IMR-90 (cell line): ENCODE results near the gene MMP27. TPM values are rescaled to one million over a fixed set of nuclear protein-coding genes. Genes with fewer than 3 reads are reported as not detected.

Source experiments
- ATAC-seq: fragments of 200-7000 bp; cut with Tn5 transposase; 2 replicates; pipeline ENCODE4 v1.9.1; 2020; ENCODE audit warnings: low read depth, mild to moderate bottlenecking, moderate library complexity
- BruUV-seq: library from RNA; stranded (reverse); fragments of 400-500 nt; replicated peaks from 2 replicates; lab custom pipeline; 2021; lab: Mats Ljungman, UMichigan
- CTCF ChIA-PET: fragments of 300-600 bp; formaldehyde crosslinking; extraction: SDS; loops from one replicate; lab custom pipeline; 2021; ENCODE audit warnings: antibody characterized with exemption; lab: Yijun Ruan, JAX
- POLR2A ChIA-PET: fragments of 300-600 bp; sonication (Branson Sonifier 250); formaldehyde crosslinking; loops from one replicate; lab custom pipeline; 2022; ENCODE audit warnings: antibody characterized with exemption; ENCODE audit not compliant: unreplicated experiment; lab: Charles Lee
- DNase-seq: peaks from one replicate; pipeline ENCODE4 v3.0.0; 2013
- H2AFZ ChIP-seq: replicated peaks from 2 replicates; pipeline ENCODE3; 2013; ENCODE audit warnings: low read length, mild to moderate bottlenecking; ENCODE audit not compliant: poor library complexity
- H2AK5ac ChIP-seq: 2 replicates; pipeline ENCODE4 v1.6.1; 2013; ENCODE audit warnings: low read depth, low read length, inconsistent platforms
- H2AK9ac ChIP-seq: replicated peaks from 2 replicates; pipeline ENCODE3; 2013; ENCODE audit warnings: mild to moderate bottlenecking, low read depth, low read length, moderate library complexity; ENCODE audit not compliant: poor library complexity
- H2BK120ac ChIP-seq: 2 replicates; pipeline ENCODE4 v1.6.1; 2013; ENCODE audit warnings: low read depth, low read length, inconsistent platforms
- H2BK15ac ChIP-seq: 3 replicates; pipeline ENCODE4 v1.6.1; 2013; ENCODE audit warnings: low read depth, low read length, inconsistent platforms
- H2BK20ac ChIP-seq: 2 replicates; pipeline ENCODE4 v1.6.1; 2013; ENCODE audit warnings: low read depth, mild to moderate bottlenecking, inconsistent platforms, low read length, moderate library complexity
- H2BK5ac ChIP-seq: 2 replicates; pipeline ENCODE4 v1.6.1; 2013; ENCODE audit warnings: mild to moderate bottlenecking, low read depth, low read length, inconsistent platforms; ENCODE audit not compliant: poor library complexity, severe bottlenecking
- H3K14ac ChIP-seq: replicated peaks from 2 replicates; pipeline ENCODE4 v1.6.1; 2013; ENCODE audit warnings: low read depth, low read length, inconsistent platforms
- H3K18ac ChIP-seq: 2 replicates; pipeline ENCODE4 v1.6.1; 2013; ENCODE audit warnings: low read depth, low read length, control low read depth
- H3K23ac ChIP-seq: 2 replicates; pipeline ENCODE4 v1.6.1; 2013; ENCODE audit warnings: low read depth, low read length, inconsistent platforms
- H3K27ac ChIP-seq: 2 replicates; pipeline ENCODE4 v1.5.1; 2013; ENCODE audit warnings: mild to moderate bottlenecking, control low read depth, low read length; ENCODE audit not compliant: insufficient read depth
- H3K27me3 ChIP-seq: 2 replicates; pipeline ENCODE4 v1.6.1; 2013; ENCODE audit warnings: low read length; ENCODE audit not compliant: control insufficient read depth, insufficient read depth
- H3K36me3 ChIP-seq: 2 replicates; pipeline ENCODE4 v1.6.1; 2013; ENCODE audit warnings: low read length, mixed read lengths; ENCODE audit not compliant: control insufficient read depth, insufficient read depth
- H3K4ac ChIP-seq: 2 replicates; pipeline ENCODE4 v1.6.1; 2013; ENCODE audit warnings: low read depth, low read length, inconsistent platforms
- H3K4me1 ChIP-seq: 2 replicates; pipeline ENCODE4 v1.6.1; 2013; ENCODE audit warnings: low read length, mixed read lengths; ENCODE audit not compliant: control insufficient read depth, insufficient read depth
- H3K4me2 ChIP-seq: 2 replicates; pipeline ENCODE4 v1.6.1; 2013; ENCODE audit warnings: low read depth, mild to moderate bottlenecking, control low read depth, low read length, moderate library complexity
- H3K4me3 ChIP-seq: 2 replicates; pipeline ENCODE4 v1.5.1; 2013; ENCODE audit warnings: low read depth, mild to moderate bottlenecking, control low read depth, low read length, moderate library complexity; ENCODE audit not compliant: insufficient read depth
- H3K56ac ChIP-seq: 2 replicates; pipeline ENCODE4 v1.6.1; 2013; ENCODE audit warnings: low read length, inconsistent platforms; ENCODE audit not compliant: insufficient read depth; ENCODE audit errors: extremely low read depth
- H3K79me1 ChIP-seq, 2 experiments: 2 replicates each; pipeline ENCODE4 v1.6.1; 2013; ENCODE audit warnings: low read length in 2 of 2, inconsistent platforms in 1 of 2, low read depth in 1 of 2
- H3K9ac ChIP-seq: 2 replicates; pipeline ENCODE4 v1.6.1; 2013; ENCODE audit warnings: low read depth, low read length, control low read depth
- H3K9me1 ChIP-seq: 2 replicates; pipeline ENCODE4 v1.6.1; 2013; ENCODE audit warnings: low read length, inconsistent platforms; ENCODE audit not compliant: insufficient read depth
- H3K9me3 ChIP-seq: 2 replicates; pipeline ENCODE4 v1.6.1; 2013; ENCODE audit warnings: low read length; ENCODE audit not compliant: control insufficient read depth, insufficient read depth
- H4K20me1 ChIP-seq: 2 replicates; pipeline ENCODE4 v1.6.1; 2013; ENCODE audit warnings: low read length, inconsistent platforms; ENCODE audit not compliant: insufficient read depth
- H4K5ac ChIP-seq: 2 replicates; pipeline ENCODE4 v1.6.1; 2013; ENCODE audit warnings: mild to moderate bottlenecking, low read depth, low read length, control low read depth
- H4K8ac ChIP-seq, 2 experiments: 2 replicates each; pipeline ENCODE4 v1.6.1; 2013; ENCODE audit warnings: low read depth in 2 of 2, low read length in 2 of 2, control low read depth in 1 of 2, inconsistent platforms in 1 of 2
- H4K91ac ChIP-seq: 2 replicates; pipeline ENCODE4 v1.6.1; 2013; ENCODE audit warnings: low read depth, low read length, inconsistent platforms; ENCODE audit not compliant: insufficient read depth
- CEBPB ChIP-seq: IDR thresholded peaks from 2 replicates; pipeline ENCODE4 v1.6.1; 2012; ENCODE audit warnings: low read depth, low read length, improper control_type of control experiment
- ELK1 ChIP-seq: fragments of 150-350 bp; IDR thresholded peaks from 2 replicates; pipeline ENCODE4 v1.6.1; 2016; ENCODE audit warnings: low read depth, mild to moderate bottlenecking, low read length, moderate library complexity, borderline replicate concordance
- FOS ChIP-seq: fragments of 150-350 bp; IDR thresholded peaks from 2 replicates; pipeline ENCODE4 v1.6.1; 2016; ENCODE audit warnings: low read depth, low read length
- MAFK ChIP-seq: IDR thresholded peaks from 2 replicates; pipeline ENCODE4 v1.6.1; 2012; ENCODE audit warnings: low read depth, low read length, improper control_type of control experiment
- MAZ ChIP-seq: IDR thresholded peaks from 2 replicates; pipeline ENCODE4 v1.6.1; 2012; ENCODE audit warnings: low read depth, mild to moderate bottlenecking, low read length, improper control_type of control experiment, moderate library complexity, borderline replicate concordance
- NFE2L2 ChIP-seq: fragments of 150-350 bp; IDR thresholded peaks from 2 replicates; pipeline ENCODE4 v1.6.1; 2016; ENCODE audit warnings: low read depth, mild to moderate bottlenecking, low read length
- RAD21 ChIP-seq: IDR thresholded peaks from 2 replicates; pipeline ENCODE4 v1.6.1; 2012; ENCODE audit warnings: low read length, improper control_type of control experiment
- RCOR1 ChIP-seq: IDR thresholded peaks from 2 replicates; pipeline ENCODE4 v1.6.1; 2012; ENCODE audit warnings: mild to moderate bottlenecking, low read length, improper control_type of control experiment; ENCODE audit not compliant: insufficient replicate concordance
- RFX5 ChIP-seq: IDR thresholded peaks from 2 replicates; pipeline ENCODE4 v1.8.0; 2012; ENCODE audit warnings: low read depth, mild to moderate bottlenecking, low read length, moderate library complexity
- WGBS, 2 experiments: methylation state at CpG; one replicate each; pipeline versions ENCODE4 v1.1.5 to v1.1.7; 2013; ENCODE audit warnings: missing lambda C conversion rate in 2 of 2; ENCODE audit not compliant: insufficient read length in 1 of 2; ENCODE audit errors: extremely low coverage in 2 of 2; 5-methylcytosine and 5-hydroxymethylcytosine counted together
- dilution Hi-C: fragments of 300-500 bp; cut with HindIII; formaldehyde crosslinking; loops from one replicate; pipeline ENCODE4 v1.14.3; 2018; ENCODE audit warnings: low sequenced_read_pairs; ENCODE audit not compliant: unreplicated experiment
- in situ Hi-C: fragments of 300-500 bp; cut with MboI; formaldehyde crosslinking; loops from 3 replicates; pipeline ENCODE4 v1.14.3; 2019; ENCODE audit warnings: low sequenced_read_pairs, inconsistent platforms, mixed read lengths
- intact Hi-C: fragments of 100-400 bp; cut with micrococcal nuclease; formaldehyde crosslinking; loops from 2 replicates; pipeline ENCODE4 v1.10.0; 2022
- polyA plus RNA-seq, 3 experiments: library from polyadenylated mRNA; depleted of rRNA; stranded (reverse); fragments of >200 nt; gene quantifications; 2 replicates each; pipeline ENCODE4 v1.2.3, GENCODE V29; 2012; ENCODE audit warnings: low replicate concordance in 1 of 3
- total RNA-seq: library from RNA; depleted of rRNA; stranded (reverse); fragments of >200 nt; gene quantifications from 2 replicates; pipeline ENCODE4 v1.2.3, GENCODE V29; 2012

MMP27 gene
- total and polyA plus RNA-seq, 2 of the 4 experiments (the other 2 are of a cell fraction) = not detected

- no peak for TF ChIP-seq RCOR1
- no peak for TF ChIP-seq RAD21
These were observed 24.6 kb upstream of the MMP27 start (continued) for GRCh38 chr11:102729849-102730815.

GRCh38 chr11:102727890-102728289 lies 22.3 kb upstream of the MMP27 start:
- no peak for TF ChIP-seq MAZ
- peak; percentile 82 for TF ChIP-seq FOS
- no peak; the same call in 1 of the 2 replicates for TF ChIP-seq CEBPB
- TF ChIP-seq NFE2L2 = no peak
- no peak for TF ChIP-seq MAFK
- no peak for TF ChIP-seq RFX5
- no peak for TF ChIP-seq ELK1
- Histone ChIP-seq H3K9me3 (no peaks in the 10 kb centered on the region), H3K9me1 (peaks cover 7% of the 10 kb centered on the region), H3K56ac (0 out of 2 replicates have a peak overlapping the region, but pooled peaks have one; percentile 14), H3K9ac (no peak overlapping the region), H3K4ac (peak overlapping the region; percentile 64; the same call in 1 of the 2 replicates), H4K5ac (no peak overlapping the region), H3K36me3 (no peaks in the 10 kb centered on the region), H3K27me3 (peaks cover 6% of the 10 kb centered on the region; the same call in 1 of the 2 replicates), H2AK9ac (no peak overlapping the region), H3K18ac (peak overlapping the region; percentile 71; the same call in 1 of the 2 replicates), H2BK15ac (peak overlapping the region; percentile 73; the same call in 1 of the 3 replicates), H3K79me1 (no peaks in the 10 kb centered on the region), H3K27ac (no peak overlapping the region), H2BK5ac (peak overlapping the region; percentile 84), H2BK20ac (peak overlapping the region; percentile 74; the same call in 1 of the 2 replicates), H2AFZ (no peak overlapping the region), H2BK120ac (peak overlapping the region; percentile 82; the same call in 1 of the 2 replicates), H4K91ac (no peak overlapping the region), H3K14ac (peak overlapping the region; percentile 80), H4K8ac (peak overlapping the region in 1 of 2 experiments; percentile 58; a peak in 1 of 4 replicates), H3K4me2 (peak overlapping the region; percentile 60; the same call in 1 of the 2 replicates), H3K4me3 (no peak overlapping the region), H3K23ac (peak overlapping the region; percentile 72; the same call in 1 of the 2 replicates), H2AK5ac (peak overlapping the region; percentile 10; the same call in 1 of the 2 replicates), H3K4me1 (peaks cover 14% of the 10 kb centered on the region), H4K20me1 (no peaks in the 10 kb centered on the region)
- ATAC-seq (peak; percentile 86), DNase-seq (peak; percentile 96)
- ChIA-PET POLR2A (no interaction called here), CTCF (interaction anchor here (1.2 kb wide), 1 partner anchor 187 kb away, joined by 3 read pairs; no protein-coding TSS in a partner anchor)
- intact Hi-C loops (no loop called here), in situ Hi-C loops (no loop called here), dilution Hi-C loops (no loop called here)
- BruUV-seq = no TSS peak
- no CpG with 5 or more reads among the region's 2 CpGs for WGBS, 2 experiments
